Stimulated activated CD8-positive, alpha-beta memory T cell treated with anti-CD3 and anti-CD28 coated beads, Interleukin-12 subunit alpha, Interleukin-12 subunit beta, amount 100 ng/mL, for 24 hours (primary cell): ENCODE data around the gene ARPC4.
"Not testable (repeated sequence)": the region's sequence is repeated elsewhere in the genome, so short reads cannot be mapped to it uniquely, and the experiment has no call there.

Experiments used
- DNase-seq: peaks from one replicate; pipeline ENCODE4 v3.0.0-alpha.2; 2020; ENCODE audit errors: extremely low read depth

The ARPC4 gene

GRCh38 chr3:9770276-9770812 is 22.5 kb upstream of the ARPC4 start:
- no peak for DNase-seq

GRCh38 chr3:9771007-9771406 is 21.9 kb upstream of the ARPC4 start:
- not testable (repeated sequence) for DNase-seq

GRCh38 chr3:9776896-9777693 is 15.8 kb upstream of the ARPC4 start:
- DNase-seq: no peak

- DNase-seq: no peak
These were observed 15.2 kb upstream of the ARPC4 start for GRCh38 chr3:9777694-9778021.

- no peak for DNase-seq
These were observed 14.5 kb upstream of the ARPC4 start for GRCh38 chr3:9778143-9779074.

GRCh38 chr3:9779075-9779593 is 13.7 kb upstream of the ARPC4 start:
- DNase-seq: no peak

- no peak for DNase-seq
These were observed 13.0 kb upstream of the ARPC4 start for GRCh38 chr3:9779721-9780457.

GRCh38 chr3:9780458-9780812 is 12.4 kb upstream of the ARPC4 start:
- DNase-seq: no peak

GRCh38 chr3:9780910-9781309 is 12.0 kb upstream of the ARPC4 start:
- no peak for DNase-seq

GRCh38 chr3:9781551-9781950 is 11.3 kb upstream of the ARPC4 start:
- no peak for DNase-seq

- DNase-seq: no peak
These were observed 10.8 kb upstream of the ARPC4 start for GRCh38 chr3:9781978-9782603.

- no peak for DNase-seq
These were observed 10.1 kb upstream of the ARPC4 start for GRCh38 chr3:9782770-9783169.

- DNase-seq: no peak
These were observed 8.9 kb upstream of the ARPC4 start for GRCh38 chr3:9783954-9784353.

- no peak for DNase-seq
These were observed 7.9 kb upstream of the ARPC4 start for GRCh38 chr3:9784965-9785364.

GRCh38 chr3:9785602-9786001 is 7.3 kb upstream of the ARPC4 start:
- no peak for DNase-seq

- no peak for DNase-seq
These were observed 6.6 kb upstream of the ARPC4 start for GRCh38 chr3:9786209-9786739.

GRCh38 chr3:9786825-9787669 is 5.8 kb upstream of the ARPC4 start:
- no peak for DNase-seq

GRCh38 chr3:9787714-9788113 is 5.2 kb upstream of the ARPC4 start:
- DNase-seq: no peak

- no peak for DNase-seq
These were observed 1.8 kb upstream of the ARPC4 start for GRCh38 chr3:9791127-9791526.

- DNase-seq: no peak
These were observed 985 bp upstream of the ARPC4 start for GRCh38 chr3:9791790-9792404.
